BLaER1 (cell line): ENCODE results near the gene JARID2.

Experiments used
- H3K27ac ChIP-seq: shearing (Covaris generic); formaldehyde crosslinking; 2 replicates; pipeline ENCODE4 v1.8.1; 2022
- H3K27me3 ChIP-seq: shearing (Covaris generic); formaldehyde crosslinking; 2 replicates; pipeline ENCODE4 v1.8.1; 2022
- H3K36me3 ChIP-seq: shearing (Covaris generic); formaldehyde crosslinking; 2 replicates; pipeline ENCODE4 v1.8.1; 2022
- H3K4me1 ChIP-seq: shearing (Covaris generic); formaldehyde crosslinking; 2 replicates; pipeline ENCODE4 v1.8.1; 2022
- H3K4me2 ChIP-seq: shearing (Covaris generic); formaldehyde crosslinking; 2 replicates; pipeline ENCODE4 v1.8.1; 2022
- H3K4me3 ChIP-seq: shearing (Covaris generic); formaldehyde crosslinking; 2 replicates; pipeline ENCODE4 v1.8.1; 2022
- H3K9ac ChIP-seq: shearing (Covaris generic); formaldehyde crosslinking; 2 replicates; pipeline ENCODE4 v1.8.1; 2022
- H3K9me3 ChIP-seq: shearing (Covaris generic); formaldehyde crosslinking; 2 replicates; pipeline ENCODE4 v1.8.1; 2022
- H4K20me1 ChIP-seq: shearing (Covaris generic); formaldehyde crosslinking; 2 replicates; pipeline ENCODE4 v1.8.1; 2022
- Cebpa-rat ChIP-seq: shearing (Covaris generic); IDR thresholded peaks from 2 replicates; pipeline ENCODE4 v1.8.1; 2022

Gene JARID2

GRCh38 chr6:15401769-15402250 is 155.9 kb downstream of the JARID2 start:
- TF ChIP-seq Cebpa-rat, result no peak
- Histone ChIP-seq H4K20me1 (peaks cover 100% of the 10 kb centered on the region), H3K36me3 (peaks cover under 1% of the 10 kb centered on the region), H3K27ac (peak overlapping the region; percentile 77; the same call in 1 of the 2 replicates), H3K4me3 (peak overlapping the region; percentile 58), H3K4me1 (peaks cover 98% of the 10 kb centered on the region), H3K27me3 (no peaks in the 10 kb centered on the region), H3K9ac (peak overlapping the region; percentile 72; the same call in 1 of the 2 replicates), H3K4me2 (peak overlapping the region; percentile 94), H3K9me3 (no peaks in the 10 kb centered on the region)

GRCh38 chr6:15402406-15403045 is 156.7 kb downstream of the JARID2 start:
- Histone ChIP-seq H3K27ac (peak overlapping the region; percentile 77), H3K27me3 (no peaks in the 10 kb centered on the region), H3K9ac (peak overlapping the region; percentile 72; the same call in 1 of the 2 replicates), H3K4me2 (peak overlapping the region; percentile 94), H4K20me1 (peaks cover 100% of the 10 kb centered on the region), H3K4me3 (no peak overlapping the region), H3K36me3 (peaks cover 8% of the 10 kb centered on the region), H3K9me3 (no peaks in the 10 kb centered on the region), H3K4me1 (peaks cover 100% of the 10 kb centered on the region)
- no peak for TF ChIP-seq Cebpa-rat

GRCh38 chr6:15403094-15403755 is 157.4 kb downstream of the JARID2 start:
- no peak for TF ChIP-seq Cebpa-rat
- no peaks in the 10 kb centered on the region for H3K27me3 ChIP-seq
- peak overlapping the region; percentile 72 for H3K9ac ChIP-seq
- peak overlapping the region; percentile 94 for H3K4me2 ChIP-seq
- H3K4me1 ChIP-seq, result peaks cover 100% of the 10 kb centered on the region
- peaks cover 100% of the 10 kb centered on the region for H4K20me1 ChIP-seq
- H3K9me3 ChIP-seq, result no peaks in the 10 kb centered on the region
- peak overlapping the region; percentile 77 for H3K27ac ChIP-seq
- H3K36me3 ChIP-seq, result peaks cover 8% of the 10 kb centered on the region
- H3K4me3 ChIP-seq, result peak overlapping the region; percentile 37; the same call in 1 of the 2 replicates

- peaks cover 100% of the 10 kb centered on the region for H3K4me1 ChIP-seq
- H3K9me3 ChIP-seq, result no peaks in the 10 kb centered on the region
- H3K9ac ChIP-seq, result peak overlapping the region; percentile 72
- H3K36me3 ChIP-seq, result peaks cover 8% of the 10 kb centered on the region
- no peaks in the 10 kb centered on the region for H3K27me3 ChIP-seq
- H3K27ac ChIP-seq, result peak overlapping the region; percentile 77; the same call in 1 of the 2 replicates
- peaks cover 100% of the 10 kb centered on the region for H4K20me1 ChIP-seq
- H3K4me3 ChIP-seq, result no peak overlapping the region
- no peak for TF ChIP-seq Cebpa-rat
- H3K4me2 ChIP-seq, result peak overlapping the region; percentile 94
Measured at GRCh38 chr6:15404685-15404980, 158.8 kb downstream of the JARID2 start.

GRCh38 chr6:15405129-15406068 is 159.5 kb downstream of the JARID2 start:
- Histone ChIP-seq H3K9me3 (no peaks in the 10 kb centered on the region), H3K36me3 (peaks cover 8% of the 10 kb centered on the region), H3K4me1 (peaks cover 100% of the 10 kb centered on the region), H4K20me1 (peaks cover 100% of the 10 kb centered on the region), H3K27ac (peak overlapping the region; percentile 77; the same call in 1 of the 2 replicates), H3K4me2 (peak overlapping the region; percentile 94), H3K4me3 (no peak overlapping the region), H3K27me3 (no peaks in the 10 kb centered on the region), H3K9ac (no peak overlapping the region; the same call in 1 of the 2 replicates)
- TF ChIP-seq Cebpa-rat, result no peak

GRCh38 chr6:15406452-15406851 is 160.6 kb downstream of the JARID2 start:
- Histone ChIP-seq H3K4me2 (peak overlapping the region; percentile 94), H4K20me1 (peaks cover 97% of the 10 kb centered on the region), H3K27me3 (no peaks in the 10 kb centered on the region), H3K9ac (no peak overlapping the region), H3K27ac (peak overlapping the region; percentile 48; the same call in 1 of the 2 replicates), H3K4me1 (peaks cover 100% of the 10 kb centered on the region), H3K9me3 (no peaks in the 10 kb centered on the region), H3K4me3 (no peak overlapping the region), H3K36me3 (peaks cover 8% of the 10 kb centered on the region)
- no peak for TF ChIP-seq Cebpa-rat

- Histone ChIP-seq H3K4me1 (peaks cover 97% of the 10 kb centered on the region), H3K36me3 (peaks cover 17% of the 10 kb centered on the region), H4K20me1 (peaks cover 81% of the 10 kb centered on the region), H3K9me3 (peaks cover 7% of the 10 kb centered on the region), H3K4me2 (peak overlapping the region; percentile 80), H3K9ac (peak overlapping the region; percentile 59; the same call in 1 of the 2 replicates), H3K27ac (peak overlapping the region; percentile 76), H3K4me3 (no peak overlapping the region), H3K27me3 (no peaks in the 10 kb centered on the region)
- no peak for TF ChIP-seq Cebpa-rat
Measured at GRCh38 chr6:15408008-15408407, 162.1 kb downstream of the JARID2 start.

GRCh38 chr6:15408758-15409157 is 162.9 kb downstream of the JARID2 start:
- Histone ChIP-seq H3K9me3 (peaks cover 15% of the 10 kb centered on the region), H3K9ac (peak overlapping the region; percentile 59), H3K27ac (peak overlapping the region; percentile 76), H4K20me1 (peaks cover 74% of the 10 kb centered on the region), H3K4me1 (peaks cover 90% of the 10 kb centered on the region), H3K27me3 (no peaks in the 10 kb centered on the region), H3K36me3 (peaks cover 24% of the 10 kb centered on the region), H3K4me3 (no peak overlapping the region), H3K4me2 (peak overlapping the region; percentile 80)
- no peak for TF ChIP-seq Cebpa-rat
